GM21737 (cell line): ENCODE results near the gene YEATS2.
"Not testable (repeated sequence)": the region's sequence is repeated elsewhere in the genome, so short reads cannot be mapped to it uniquely, and the experiment has no call there.

Experiments
- ATAC-seq: cut with Tn5 transposase; IDR thresholded peaks from one replicate; pipeline ENCODE4 v1.9.1; 2021; ENCODE audit warnings: mild to moderate bottlenecking, moderate library complexity; ENCODE audit not compliant: unreplicated experiment

The YEATS2 gene

GRCh38 chr3:183774631-183775030, 77.0 kb downstream of the YEATS2 start:
- ATAC-seq, result no peak

DNA sequence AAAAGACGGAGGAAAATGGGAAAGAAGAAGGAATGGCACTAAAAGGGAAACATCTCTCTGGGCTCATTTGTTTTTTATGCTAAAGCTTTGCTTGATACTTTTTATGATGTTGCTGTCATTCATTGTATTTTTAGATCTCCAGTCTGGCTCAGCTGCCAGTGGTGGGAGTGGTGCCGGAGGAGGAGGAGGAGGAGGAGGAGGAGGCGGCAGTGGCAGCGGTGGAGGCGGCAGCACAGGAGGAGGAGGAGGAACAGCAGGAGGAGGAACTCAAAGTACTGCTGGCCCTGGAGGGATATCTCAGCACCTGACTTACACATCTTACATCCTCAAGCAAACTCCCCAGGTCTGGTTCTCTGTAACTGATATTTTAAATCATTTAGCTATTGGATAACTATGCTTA, 78.2 kb downstream of the YEATS2 start:
- no peak for ATAC-seq

- ATAC-seq, result not testable (repeated sequence)
Measured at GRCh38 chr3:183776451-183776850, 78.9 kb downstream of the YEATS2 start.

DNA sequence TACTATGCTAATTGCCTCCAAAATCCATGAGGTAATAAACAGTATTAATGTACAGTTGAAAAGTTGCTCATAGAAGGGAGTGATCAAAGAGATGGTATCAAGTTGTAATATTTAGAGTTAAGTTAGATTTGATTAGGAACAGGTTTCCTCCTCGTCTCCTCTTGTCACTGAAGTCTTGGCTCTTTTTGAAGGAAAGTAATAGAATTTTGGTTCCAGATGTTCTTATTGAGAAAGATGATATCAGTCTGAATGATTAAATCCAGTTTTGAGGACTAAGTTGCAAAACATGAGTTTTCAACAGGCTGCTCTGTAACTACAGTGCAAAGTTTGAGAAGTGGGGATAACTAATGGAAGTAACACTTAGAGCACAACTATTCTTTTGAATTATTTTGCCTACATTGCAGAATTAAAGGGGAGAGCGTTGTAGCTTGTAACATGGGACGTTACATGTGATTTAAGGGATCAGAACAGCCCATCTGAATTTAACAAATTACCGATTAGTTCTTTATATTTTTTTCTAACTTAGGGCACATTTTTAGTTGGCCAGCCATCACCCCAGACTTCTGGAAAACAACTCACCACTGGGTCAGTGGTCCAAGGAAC, 79.5 kb downstream of the YEATS2 start:
- ATAC-seq, result no peak

- ATAC-seq, result no peak
Measured at GRCh38 chr3:183779896-183780465, 82.4 kb downstream of the YEATS2 start.

DNA sequence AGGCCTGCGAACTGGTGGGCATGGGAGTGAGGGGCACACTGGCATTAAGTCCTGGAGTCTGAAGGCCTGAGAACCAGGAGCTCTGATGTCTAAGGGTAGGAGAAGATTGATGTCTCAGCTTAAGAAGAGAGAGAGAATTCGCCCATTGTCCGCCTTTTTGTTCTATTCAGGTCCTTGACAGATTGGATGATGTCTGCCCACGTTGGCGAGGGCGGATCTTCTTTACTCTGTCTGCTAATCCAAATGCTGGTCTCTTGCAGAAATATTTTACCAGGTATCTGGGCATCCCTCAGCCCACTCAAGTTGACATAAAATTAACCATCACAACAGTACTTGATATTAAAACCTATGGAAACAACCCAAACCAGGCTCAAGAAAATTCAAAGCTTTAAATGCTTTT, 83.6 kb downstream of the YEATS2 start:
- ATAC-seq, result no peak

DNA sequence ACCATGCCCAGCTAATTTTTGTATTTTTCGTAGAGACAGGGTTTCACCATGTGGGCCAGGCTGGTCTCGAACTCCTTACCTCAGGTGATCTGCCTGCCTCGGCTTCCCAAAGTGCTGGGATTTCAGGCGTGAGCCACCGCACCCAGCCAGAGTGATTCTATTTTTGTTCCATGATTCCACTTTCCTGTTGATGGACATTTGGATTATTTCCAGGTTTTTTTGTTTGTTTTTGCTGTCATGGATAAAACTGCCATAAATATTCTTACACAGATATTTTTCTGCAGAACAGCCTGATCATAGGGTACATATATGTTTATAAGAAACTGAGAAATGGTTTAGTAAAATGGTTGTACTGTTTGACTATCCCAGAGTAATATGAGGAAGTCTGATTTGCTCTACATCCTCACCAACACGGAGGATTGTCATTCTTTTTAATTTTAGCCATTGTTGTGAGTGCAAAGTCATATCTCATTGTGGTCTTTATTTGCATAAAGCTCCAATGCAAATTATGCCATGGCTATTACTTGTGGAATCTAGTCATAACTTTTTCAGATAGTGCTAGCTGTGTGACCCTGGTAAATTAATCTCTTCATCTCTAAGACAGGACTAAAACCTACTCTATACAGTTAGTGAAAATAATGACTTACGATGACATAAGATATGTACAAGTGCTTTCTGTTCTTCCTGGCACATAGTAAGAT, 85.1 kb downstream of the YEATS2 start:
- no peak for ATAC-seq

DNA sequence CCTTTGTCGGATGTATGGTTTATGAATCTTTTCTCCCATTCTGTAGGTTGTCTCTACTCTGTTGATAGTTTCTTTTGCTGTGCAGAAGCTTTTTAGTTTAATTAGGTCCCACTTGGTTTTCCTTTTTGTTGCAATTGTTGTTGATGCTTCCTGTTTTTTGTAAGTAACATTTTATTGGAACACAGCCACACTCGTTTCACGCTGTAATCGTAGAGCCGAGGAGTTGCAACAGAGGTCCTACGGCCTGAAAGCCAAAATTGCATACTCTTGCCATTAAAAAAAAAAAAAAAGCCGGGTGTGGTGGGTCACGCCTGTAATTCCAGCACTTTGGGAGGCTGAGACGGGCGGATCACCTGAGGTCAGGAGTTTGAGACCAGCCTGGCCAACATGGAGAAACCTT, 86.9 kb downstream of the YEATS2 start:
- ATAC-seq, result not testable (repeated sequence)

DNA sequence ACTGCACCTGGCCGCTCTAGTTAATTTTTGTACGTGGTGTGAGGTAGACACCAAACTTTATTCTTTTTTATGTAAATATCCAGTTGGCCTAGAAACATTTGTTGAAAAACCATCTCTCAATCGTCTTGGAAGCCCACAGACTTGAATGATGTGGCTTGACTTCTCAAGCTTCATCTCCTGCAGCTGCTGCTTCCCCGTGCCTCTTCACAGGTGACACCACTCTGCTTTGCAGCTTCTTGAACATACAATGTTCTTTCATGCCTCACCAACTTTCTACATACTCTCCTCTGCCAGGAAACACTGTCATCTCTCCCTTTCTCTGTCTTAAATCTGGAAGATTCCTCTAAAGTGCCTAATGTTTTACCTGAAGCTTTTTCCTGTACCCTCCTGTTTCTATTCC, 92.2 kb downstream of the YEATS2 start:
- ATAC-seq, result no peak

DNA sequence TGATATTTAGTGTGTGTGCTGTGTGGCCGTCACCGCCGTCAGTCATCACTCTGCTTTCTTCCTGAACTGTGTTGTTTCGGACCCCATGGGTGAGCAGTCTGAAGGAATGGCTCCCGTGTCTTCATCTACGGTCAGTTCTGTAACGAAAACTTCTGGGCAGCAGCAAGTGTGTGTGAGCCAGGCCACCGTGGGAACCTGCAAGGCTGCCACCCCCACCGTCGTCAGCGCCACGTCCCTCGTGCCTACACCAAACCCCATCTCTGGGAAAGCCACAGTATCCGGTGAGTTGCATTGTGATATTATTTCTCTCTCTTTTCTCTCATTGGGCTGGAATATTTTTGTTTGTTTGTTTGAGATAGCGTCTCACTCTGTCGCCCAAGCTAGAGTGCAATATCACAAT, 93.1 kb downstream of the YEATS2 start:
- ATAC-seq, result no peak

- no peak for ATAC-seq
Measured at GRCh38 chr3:183792976-183793375, 95.4 kb downstream of the YEATS2 start.

DNA sequence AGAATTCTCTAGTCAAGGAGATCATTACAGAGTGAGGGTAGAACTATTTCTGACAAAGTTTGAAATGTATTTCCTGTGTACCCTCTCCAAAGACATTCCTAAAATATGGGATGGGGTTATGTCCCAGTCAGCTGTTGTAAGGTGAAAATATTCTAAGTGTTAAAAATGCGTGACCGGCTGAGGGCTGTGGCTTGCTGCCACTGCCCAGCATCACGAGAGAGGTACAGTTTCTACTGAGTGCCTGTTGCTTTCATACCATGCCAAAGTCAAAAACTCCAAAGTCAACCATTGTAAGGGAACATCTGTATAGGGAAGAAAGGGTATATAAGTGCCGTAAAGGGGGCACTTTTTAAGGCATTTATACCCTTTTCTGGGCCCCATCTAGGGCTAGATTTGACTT, 96.9 kb downstream of the YEATS2 start:
- ATAC-seq, result no peak

DNA sequence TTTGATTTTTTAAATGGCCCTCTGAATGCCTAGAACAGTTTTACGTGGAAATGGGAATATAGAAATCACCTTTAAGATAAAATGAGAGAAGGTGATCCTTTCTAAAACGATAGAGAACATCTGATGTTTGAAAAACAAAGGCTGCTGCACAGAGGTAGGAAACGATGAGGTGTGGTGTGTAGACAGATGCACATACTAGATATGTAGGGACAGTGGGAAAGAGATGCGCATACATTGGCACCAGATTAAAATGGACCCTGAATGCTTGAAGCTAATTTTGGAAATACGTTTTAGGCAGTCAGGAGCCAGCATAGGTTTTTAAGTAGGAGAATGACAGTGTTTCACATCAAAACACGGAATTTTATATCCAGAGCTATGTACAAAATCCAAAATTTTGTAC, 98.8 kb downstream of the YEATS2 start:
- no peak for ATAC-seq

DNA sequence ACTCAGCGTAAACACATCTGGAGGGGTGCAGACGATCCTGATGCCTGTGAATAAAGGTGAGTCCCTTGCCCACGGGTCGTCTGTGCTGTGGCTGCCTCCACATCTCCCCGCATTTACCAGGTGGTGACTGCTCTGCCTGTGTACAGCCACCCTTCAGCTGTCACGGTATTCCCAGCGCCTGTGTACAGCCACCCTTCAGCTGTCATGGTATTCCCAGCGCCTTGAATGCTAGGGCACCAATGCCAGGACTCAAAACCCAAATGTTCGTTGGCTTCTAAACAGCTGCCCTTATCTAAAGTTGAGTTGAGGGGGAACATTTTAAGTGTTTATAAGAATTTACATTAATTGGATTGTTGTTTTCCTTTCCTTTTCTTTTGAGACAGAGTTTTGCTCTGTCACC, 100.4 kb downstream of the YEATS2 start:
- no peak for ATAC-seq

- ATAC-seq, result no peak
Measured at GRCh38 chr3:183799461-183799860, 101.9 kb downstream of the YEATS2 start.

DNA sequence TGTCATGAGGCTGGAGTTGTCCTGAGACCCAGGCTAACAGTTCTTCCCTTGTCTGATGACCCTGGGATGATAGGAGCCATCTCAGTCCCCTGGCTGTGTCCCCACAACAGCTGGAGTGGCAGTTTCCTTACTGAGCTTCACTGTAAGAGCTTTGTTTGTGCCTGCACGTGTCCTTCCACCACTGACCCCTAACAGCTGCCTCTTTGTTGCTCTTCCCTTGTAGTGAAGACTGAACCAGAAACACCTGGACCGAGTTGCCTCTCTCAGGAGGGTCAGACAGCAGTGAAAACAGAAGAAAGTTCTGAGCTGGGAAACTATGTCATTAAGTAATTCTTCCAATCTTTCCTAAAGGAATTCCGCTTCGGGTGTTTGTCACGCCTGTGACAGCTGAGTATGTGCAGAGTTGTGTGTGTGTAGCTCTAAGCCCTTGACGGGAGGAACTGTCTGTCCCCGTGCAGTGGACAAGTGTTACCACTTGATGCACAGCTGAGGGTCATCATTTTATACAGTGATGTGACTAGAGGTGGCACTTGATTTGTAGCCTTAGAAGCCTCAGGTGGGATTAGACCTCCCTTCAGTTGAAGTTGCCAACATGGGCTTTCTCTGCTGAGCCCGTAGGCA, 102.8 kb downstream of the YEATS2 start:
- ATAC-seq, result no peak

DNA sequence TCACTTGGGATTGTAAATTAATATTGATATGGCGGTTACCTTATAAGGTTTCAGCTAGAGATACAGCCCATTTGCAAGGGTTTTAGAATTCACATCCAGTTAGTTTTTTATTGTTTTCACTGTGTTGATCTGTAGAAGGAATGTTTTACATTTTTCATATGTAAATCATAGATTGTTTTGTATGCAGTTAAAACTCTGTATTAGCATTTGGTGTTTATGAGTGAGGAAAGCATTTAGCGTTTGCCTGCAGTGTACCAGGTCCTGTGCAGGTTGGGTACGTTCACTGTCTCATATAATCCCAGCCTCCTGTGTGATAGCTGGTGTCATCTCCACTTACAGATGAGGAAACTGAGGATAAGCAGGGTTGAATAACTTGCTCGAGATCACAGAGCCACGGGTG, 104.0 kb downstream of the YEATS2 start:
- no peak for ATAC-seq

GRCh38 chr3:183802989-183803388, 105.4 kb downstream of the YEATS2 start:
- no peak for ATAC-seq

GRCh38 chr3:183807209-183807728, 109.7 kb downstream of the YEATS2 start:
- no peak for ATAC-seq

- no peak for ATAC-seq
Measured at GRCh38 chr3:183807881-183808280, 110.3 kb downstream of the YEATS2 start.

GRCh38 chr3:183808355-183808754, 110.8 kb downstream of the YEATS2 start:
- no peak for ATAC-seq

GRCh38 chr3:183809270-183809669, 111.7 kb downstream of the YEATS2 start:
- ATAC-seq, result no peak
